CD14-positive monocyte (primary cell): ENCODE results near the gene OR10H5. TPM values are rescaled to one million over a fixed set of nuclear protein-coding genes. Genes with fewer than 3 reads are reported as not detected.

ENCODE experiments used
- DNase-seq, 3 donors: peaks; one replicate each; pipeline ENCODE4 v3.0.0-alpha.2; 2011 to 2022
- H2AFZ ChIP-seq: 2 replicates; pipeline ENCODE4 v1.6.0; 2012; ENCODE audit warnings: mild to moderate bottlenecking, low read depth, low read length, inconsistent platforms; ENCODE audit not compliant: insufficient read depth, poor library complexity, severe bottlenecking
- H3K27ac ChIP-seq, 2 donors: 1 replicate in 1 of 2; 2 replicates in 1 of 2; pipeline ENCODE4 v1.5.1; 2012 to 2013; ENCODE audit warnings: low read length in 2 of 2, control low read depth in 1 of 2, inconsistent platforms in 1 of 2, low read depth in 1 of 2, mild to moderate bottlenecking in 1 of 2
- H3K27me3 ChIP-seq, 2 donors: one replicate each; pipeline versions ENCODE4 v1.6.0 to v1.6.1; 2011 to 2013; ENCODE audit warnings: low read length in 2 of 2; ENCODE audit not compliant: control insufficient read depth in 2 of 2, insufficient read depth in 2 of 2
- H3K36me3 ChIP-seq, 2 donors: replicated peaks in 1 of 2; 1 replicate in 1 of 2; 2 replicates in 1 of 2; pipeline versions ENCODE4 v1.5.1 to v1.6.1; 2012 to 2013; ENCODE audit warnings: low read length in 2 of 2, control low read depth in 1 of 2, inconsistent platforms in 1 of 2, mild to moderate bottlenecking in 1 of 2; ENCODE audit not compliant: insufficient read depth in 2 of 2, control insufficient read depth in 1 of 2
- H3K4me1 ChIP-seq, 2 donors: 1 replicate in 1 of 2; 2 replicates in 1 of 2; pipeline versions ENCODE4 v1.5.1 to v1.6.1; 2012 to 2013; ENCODE audit warnings: low read length in 2 of 2, control low read depth in 1 of 2, inconsistent platforms in 1 of 2, mild to moderate bottlenecking in 1 of 2, moderate library complexity in 1 of 2; ENCODE audit not compliant: insufficient read depth in 2 of 2, control insufficient read depth in 1 of 2
- H3K4me2 ChIP-seq: replicated peaks from 2 replicates; pipeline ENCODE3; 2012; ENCODE audit warnings: low read length, moderate library complexity, mild to moderate bottlenecking; ENCODE audit not compliant: poor library complexity, severe bottlenecking; ENCODE audit errors: extremely low read depth
- H3K4me3 ChIP-seq, 3 experiments: fragments of 200-600 bp in 1 of 3; sonication (generic) in 1 of 3; replicated peaks in 1 of 3; 1 replicate in 2 of 3; 2 replicates in 1 of 3; pipeline ENCODE4 v1.5.1; 2011 to 2013; ENCODE audit warnings: low read length in 3 of 3, mild to moderate bottlenecking in 3 of 3, control low read depth in 2 of 3, low read depth in 2 of 3, inconsistent platforms in 1 of 3, moderate library complexity in 1 of 3
- H3K79me2 ChIP-seq: 2 replicates; pipeline ENCODE4 v1.6.0; 2012; ENCODE audit warnings: mild to moderate bottlenecking, control low read depth, inconsistent platforms, low read length, moderate library complexity; ENCODE audit not compliant: insufficient read depth
- H3K9ac ChIP-seq: 2 replicates; pipeline ENCODE4 v1.6.0; 2017; ENCODE audit warnings: low read length, mild to moderate bottlenecking; ENCODE audit not compliant: insufficient read depth, poor library complexity, severe bottlenecking
- H3K9me3 ChIP-seq, 2 donors: replicated peaks in 1 of 2; 1 replicate in 1 of 2; 2 replicates in 1 of 2; pipeline versions ENCODE4 v1.5.1 to v1.6.1; 2012 to 2013; ENCODE audit warnings: low read length in 2 of 2, control low read depth in 1 of 2; ENCODE audit not compliant: control insufficient read depth in 1 of 2, insufficient read depth in 1 of 2
- H4K20me1 ChIP-seq: 2 replicates; pipeline ENCODE4 v1.6.0; 2012; ENCODE audit warnings: mild to moderate bottlenecking, low read length, control low read depth, moderate library complexity; ENCODE audit not compliant: insufficient read depth
- H3K27ac Mint-ChIP-seq, 7 donors: one replicate each; pipeline ENCODE4 v1.8.0; 2020; ENCODE audit warnings: mild to moderate bottlenecking in 7 of 7, mixed read lengths in 7 of 7, moderate library complexity in 6 of 7, inconsistent platforms in 2 of 7
- H3K27me3 Mint-ChIP-seq, 3 donors: one replicate each; pipeline ENCODE4 v1.8.0; 2021 to 2022; ENCODE audit warnings: low read depth in 3 of 3, mild to moderate bottlenecking in 3 of 3, mixed read lengths in 3 of 3, moderate library complexity in 3 of 3, inconsistent platforms in 1 of 3
- H3K36me3 Mint-ChIP-seq, 2 donors: one replicate each; pipeline ENCODE4 v1.8.0; 2020; ENCODE audit warnings: mixed read lengths in 2 of 2, inconsistent platforms in 1 of 2, mild to moderate bottlenecking in 1 of 2
- H3K4me1 Mint-ChIP-seq: one replicate; pipeline ENCODE4 v1.8.0; 2020; ENCODE audit warnings: mild to moderate bottlenecking, mixed read lengths
- H3K4me3 Mint-ChIP-seq, 2 donors: one replicate each; pipeline ENCODE4 v1.8.0; 2020; ENCODE audit warnings: mild to moderate bottlenecking in 2 of 2, mixed read lengths in 2 of 2, moderate library complexity in 1 of 2
- H3K9me3 Mint-ChIP-seq, 7 donors: one replicate each; pipeline ENCODE4 v1.8.0; 2020 to 2022; ENCODE audit warnings: mixed read lengths in 7 of 7, mild to moderate bottlenecking in 6 of 7, moderate library complexity in 6 of 7, inconsistent platforms in 2 of 7
- WGBS: methylation state at CpG from one replicate; pipeline ENCODE4 v1.1.5; 2013; ENCODE audit warnings: missing lambda C conversion rate; ENCODE audit not compliant: insufficient coverage; 5-methylcytosine and 5-hydroxymethylcytosine counted together
- intact Hi-C, 2 donors: fragments of 100-400 bp; cut with micrococcal nuclease; formaldehyde crosslinking; loops; one replicate each; pipeline versions ENCODE4 v1.15.0 to v1.15.1; 2023
- polyA plus RNA-seq, 3 donors: library from polyadenylated mRNA; depleted of rRNA in 1 of 3; unstranded in 2 of 3; stranded (reverse) in 1 of 3; fragments of 300-500 nt in 2 of 3; fragments of >200 nt in 1 of 3; fragmentation: Illumina TruSeq in 2 of 3; gene quantifications; 1 replicate in 2 of 3; 2 replicates in 1 of 3; pipeline ENCODE4 v1.2.3, GENCODE V29; 2012 to 2021
- TF ChIP-seq, protein P1 (sequence below): fragments of 200-600 bp; IDR thresholded peaks from one replicate; pipeline ENCODE4 v1.8.0; 2022; ENCODE audit warnings: antibody characterized with exemption, mild to moderate bottlenecking

Gene OR10H5
- polyA plus RNA-seq, 3 donors, result not detected

GRCh38 chr19:15815306-15815705 lies 27.8 kb downstream of the OR10H5 start, which contains the start of gene OR10H1:
OR10H1 (minus strand) TSS chr19:15815664; CDS start chr19:15808037, 7,627 bp downstream.
- Mint-ChIP-seq H3K4me3 (no peak within 1 kb of the TSS), H3K27ac (peak within 1 kb of the TSS in 1 of 7 donors; percentile 54), H3K4me1 (peaks cover 2% of the 10 kb centered on the region), H3K27me3 (peaks cover 4 to 21% (median 7%) of the 10 kb centered on the region in 3 donors), H3K36me3 (no peaks in the 10 kb centered on the region), H3K9me3 (peaks cover 0 to 4% (median 2%) of the 10 kb centered on the region in 7 donors)
- no peak for DNase-seq
- Histone ChIP-seq H3K9me3 (no peaks in the 10 kb centered on the region), H2AFZ (no peak within 1 kb of the TSS), H3K9ac (no peak within 1 kb of the TSS), H3K36me3 (no peaks in the 10 kb centered on the region), H4K20me1 (no peaks in the 10 kb centered on the region), H3K27ac (no peak within 1 kb of the TSS), H3K4me2 (no peak within 1 kb of the TSS), H3K27me3 (no peaks in the 10 kb centered on the region), H3K4me3 (no peak within 1 kb of the TSS), H3K79me2 (no peaks in the 10 kb centered on the region), H3K4me1 (no peaks in the 10 kb centered on the region)
- WGBS, result 88% methylated on average over 4 of the region's 5 CpGs
- intact Hi-C loops, result no loop called here
- TF ChIP-seq, protein P1, sequence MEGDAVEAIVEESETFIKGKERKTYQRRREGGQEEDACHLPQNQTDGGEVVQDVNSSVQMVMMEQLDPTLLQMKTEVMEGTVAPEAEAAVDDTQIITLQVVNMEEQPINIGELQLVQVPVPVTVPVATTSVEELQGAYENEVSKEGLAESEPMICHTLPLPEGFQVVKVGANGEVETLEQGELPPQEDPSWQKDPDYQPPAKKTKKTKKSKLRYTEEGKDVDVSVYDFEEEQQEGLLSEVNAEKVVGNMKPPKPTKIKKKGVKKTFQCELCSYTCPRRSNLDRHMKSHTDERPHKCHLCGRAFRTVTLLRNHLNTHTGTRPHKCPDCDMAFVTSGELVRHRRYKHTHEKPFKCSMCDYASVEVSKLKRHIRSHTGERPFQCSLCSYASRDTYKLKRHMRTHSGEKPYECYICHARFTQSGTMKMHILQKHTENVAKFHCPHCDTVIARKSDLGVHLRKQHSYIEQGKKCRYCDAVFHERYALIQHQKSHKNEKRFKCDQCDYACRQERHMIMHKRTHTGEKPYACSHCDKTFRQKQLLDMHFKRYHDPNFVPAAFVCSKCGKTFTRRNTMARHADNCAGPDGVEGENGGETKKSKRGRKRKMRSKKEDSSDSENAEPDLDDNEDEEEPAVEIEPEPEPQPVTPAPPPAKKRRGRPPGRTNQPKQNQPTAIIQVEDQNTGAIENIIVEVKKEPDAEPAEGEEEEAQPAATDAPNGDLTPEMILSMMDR, result no peak

DNA sequence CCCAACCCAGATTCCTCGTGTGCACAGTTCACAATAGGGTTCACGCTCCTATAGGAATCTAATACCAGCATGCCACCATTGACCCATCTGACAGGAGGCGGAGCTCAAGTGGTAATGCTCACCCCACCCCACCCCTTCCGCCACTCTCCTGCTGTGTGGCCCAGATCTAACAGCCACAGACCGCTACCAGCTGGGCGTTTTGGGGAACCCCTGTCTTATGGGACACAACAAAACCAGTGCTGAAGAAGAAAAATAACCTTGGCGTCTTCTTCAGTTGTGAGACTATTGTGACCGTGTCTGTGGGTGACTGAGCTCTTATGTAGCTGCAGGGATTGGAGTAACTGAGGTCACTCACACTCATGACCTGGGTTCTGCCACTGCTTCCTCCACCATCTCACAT lies 33.2 kb downstream of the OR10H5 start:
- Histone ChIP-seq H2AFZ (no peak overlapping the region), H3K27ac (no peak overlapping the region), H3K4me1 (no peaks in the 10 kb centered on the region), H3K36me3 (no peaks in the 10 kb centered on the region), H3K4me3 (no peak overlapping the region), H3K79me2 (no peaks in the 10 kb centered on the region), H3K9ac (no peak overlapping the region), H3K4me2 (no peak overlapping the region), H3K27me3 (no peaks in the 10 kb centered on the region), H4K20me1 (no peaks in the 10 kb centered on the region), H3K9me3 (no peaks in the 10 kb centered on the region)
- intact Hi-C loops, result no loop called here
- Mint-ChIP-seq H3K4me1 (no peaks in the 10 kb centered on the region), H3K4me3 (no peak overlapping the region), H3K36me3 (no peaks in the 10 kb centered on the region), H3K27ac (no peak overlapping the region), H3K27me3 (peaks cover 0 to 3% (median 2%) of the 10 kb centered on the region in 3 donors), H3K9me3 (no peaks in the 10 kb centered on the region)
- WGBS, result 89% methylated on average over 6 of the region's 8 CpGs
- no peak for DNase-seq
- TF ChIP-seq, protein P1, result no peak
